ENCODE data around the gene EPN1. TPM values are rescaled to one million over a fixed set of nuclear protein-coding genes. Genes with fewer than 3 reads are reported as not detected.

EPN1 gene
- total and polyA plus RNA-seq, 2 donors = 23.4 to 106 TPM

DNA sequence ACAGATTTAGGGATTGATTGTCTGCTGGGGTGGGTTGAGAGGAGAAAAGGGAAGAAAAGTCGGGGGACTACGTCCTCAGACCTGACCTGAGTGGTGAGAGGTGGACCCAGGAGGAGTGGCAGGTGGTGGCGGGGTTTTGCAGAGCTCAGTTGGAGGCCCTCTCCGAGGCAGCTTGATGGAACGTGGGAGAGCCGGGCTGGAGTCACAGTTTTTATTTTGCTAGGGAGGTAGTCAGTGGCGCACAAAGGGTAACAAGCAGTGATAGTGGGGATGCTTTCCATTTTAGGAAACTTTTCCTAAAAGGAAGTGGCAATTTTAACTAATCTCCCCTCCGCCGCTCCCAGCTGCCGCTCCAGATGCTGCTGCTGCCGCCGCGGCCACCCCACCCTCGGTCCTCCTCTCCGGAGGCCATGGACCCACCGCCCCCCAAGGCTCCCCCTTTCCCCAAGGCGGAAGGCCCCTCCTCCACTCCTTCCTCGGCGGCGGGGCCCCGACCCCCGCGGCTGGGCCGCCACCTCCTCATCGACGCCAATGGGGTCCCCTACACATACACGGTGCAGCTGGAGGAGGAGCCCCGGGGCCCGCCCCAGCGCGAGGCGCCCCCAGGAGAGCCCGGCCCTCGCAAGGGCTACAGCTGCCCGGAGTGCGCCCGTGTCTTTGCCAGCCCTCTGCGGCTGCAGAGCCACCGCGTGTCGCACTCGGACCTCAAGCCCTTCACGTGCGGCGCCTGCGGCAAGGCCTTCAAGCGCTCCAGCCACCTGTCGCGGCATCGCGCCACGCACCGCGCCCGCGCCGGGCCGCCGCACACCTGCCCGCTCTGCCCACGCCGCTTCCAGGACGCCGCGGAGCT, 32.6 kb upstream of the EPN1 start:
- 1% methylated on average over 65 of the region's 65 CpGs for WGBS
- no peak for DNase-seq (ENCODE audit: extremely low spot score)
- Histone ChIP-seq H3K36me3 (ENCODE audit: insufficient read depth) (no peaks in the 10 kb centered on the region), H3K4me1 (ENCODE audit: insufficient read depth) (peaks cover 2% of the 10 kb centered on the region), H3K27ac (ENCODE audit: low read depth) (peak overlapping the region; percentile 77), H3K4me3 (ENCODE audit: low read depth, low read length) (peak overlapping the region; percentile 94)

- Histone ChIP-seq H3K27ac (ENCODE audit: low read depth) (peak within 1 kb of the TSS; percentile 87), H3K36me3 (ENCODE audit: insufficient read depth) (no peaks in the 10 kb centered on the region), H3K4me1 (ENCODE audit: insufficient read depth) (peaks cover 2% of the 10 kb centered on the region), H3K4me3 (ENCODE audit: low read depth, low read length) (peak within 1 kb of the TSS; percentile 94)
- WGBS = 2% methylated on average over 56 of the region's 56 CpGs
- no peak for DNase-seq (ENCODE audit: extremely low spot score)
Observed at GRCh38 chr19:55643003-55643886, 31.8 kb upstream of the EPN1 start, which contains the start of gene ZNF581. Gene ZNF581 (plus strand): TSS chr19:55643649. CDS start chr19:55644572, 923 bp downstream.

GRCh38 chr19:55643887-55644176, 31.2 kb upstream of the EPN1 start:
- peak overlapping the region; percentile 94 for H3K4me3 ChIP-seq (ENCODE audit: low read depth, low read length)
- H3K27ac ChIP-seq (ENCODE audit: low read depth) = peak overlapping the region; percentile 5
- WGBS = under 1% methylated on average over 15 of the region's 15 CpGs
- no peaks in the 10 kb centered on the region for H3K36me3 ChIP-seq (ENCODE audit: insufficient read depth)
- DNase-seq (ENCODE audit: extremely low spot score) = no peak
- peaks cover 2% of the 10 kb centered on the region for H3K4me1 ChIP-seq (ENCODE audit: insufficient read depth)

DNA sequence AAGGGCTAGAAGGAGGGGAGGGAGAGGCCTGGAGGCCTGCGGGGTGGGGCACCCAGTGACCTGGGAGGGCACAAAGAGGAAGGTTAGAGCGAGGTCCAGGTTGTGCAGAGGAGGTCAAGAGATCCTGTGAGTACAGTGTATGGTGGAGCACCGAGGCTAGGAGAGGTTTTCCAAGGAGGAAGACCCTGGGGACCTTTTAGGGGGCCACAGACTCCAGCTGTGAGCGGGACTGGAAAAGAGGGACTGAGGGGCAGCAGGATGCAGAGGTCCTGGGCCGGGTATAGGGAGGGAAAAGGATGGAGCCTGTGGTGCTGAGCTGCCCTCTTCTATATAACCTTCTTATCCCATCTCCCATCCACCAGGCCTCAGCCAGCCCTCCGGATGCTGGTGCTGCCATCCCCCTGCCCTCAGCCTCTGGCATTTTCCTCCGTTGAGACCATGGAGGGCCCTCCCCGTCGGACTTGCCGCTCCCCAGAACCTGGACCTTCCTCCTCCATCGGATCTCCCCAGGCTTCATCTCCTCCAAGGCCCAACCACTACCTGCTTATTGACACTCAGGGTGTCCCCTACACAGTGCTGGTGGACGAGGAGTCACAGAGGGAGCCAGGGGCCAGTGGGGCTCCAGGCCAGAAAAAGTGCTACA, 30.7 kb upstream of the EPN1 start:
- H3K4me3 ChIP-seq (ENCODE audit: low read depth, low read length) = peak overlapping the region; percentile 94
- 45% methylated on average over 12 of the region's 12 CpGs for WGBS
- H3K27ac ChIP-seq (ENCODE audit: low read depth) = no peak overlapping the region
- H3K36me3 ChIP-seq (ENCODE audit: insufficient read depth) = no peaks in the 10 kb centered on the region
- DNase-seq (ENCODE audit: extremely low spot score) = no peak
- peaks cover 2% of the 10 kb centered on the region for H3K4me1 ChIP-seq (ENCODE audit: insufficient read depth)

DNA sequence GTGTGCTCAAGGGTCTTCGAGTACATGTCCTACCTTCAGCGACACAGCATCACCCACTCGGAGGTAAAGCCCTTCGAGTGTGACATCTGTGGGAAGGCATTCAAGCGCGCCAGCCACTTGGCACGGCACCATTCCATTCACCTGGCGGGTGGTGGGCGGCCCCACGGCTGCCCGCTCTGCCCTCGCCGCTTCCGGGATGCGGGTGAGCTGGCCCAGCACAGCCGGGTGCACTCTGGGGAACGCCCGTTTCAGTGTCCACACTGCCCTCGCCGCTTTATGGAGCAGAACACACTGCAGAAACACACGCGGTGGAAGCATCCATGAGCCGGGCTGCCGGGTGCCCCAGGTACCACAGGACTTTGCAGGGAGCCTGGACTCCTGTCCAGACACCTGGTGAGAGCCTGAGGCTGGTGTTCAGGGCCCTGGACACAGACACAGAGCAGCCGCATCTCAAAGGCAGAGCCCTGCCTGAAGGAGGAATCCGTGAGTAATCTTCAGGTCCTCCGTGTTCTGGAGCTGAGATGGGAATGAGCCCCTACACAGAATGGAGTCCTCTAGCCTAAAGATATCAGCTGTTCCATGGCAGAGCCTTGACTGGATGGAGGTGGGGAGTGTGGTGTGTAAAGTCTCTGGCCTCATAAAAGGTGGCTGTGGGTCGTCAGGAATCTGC, 30.0 kb upstream of the EPN1 start:
- H3K4me3 ChIP-seq (ENCODE audit: low read depth, low read length) = no peak overlapping the region

GRCh38 chr19:55645512-55645881, 29.5 kb upstream of the EPN1 start:
- Histone ChIP-seq H3K27ac (ENCODE audit: low read depth) (no peak overlapping the region), H3K4me3 (ENCODE audit: low read depth, low read length) (no peak overlapping the region), H3K4me1 (ENCODE audit: insufficient read depth) (peaks cover 2% of the 10 kb centered on the region), H3K36me3 (ENCODE audit: insufficient read depth) (no peaks in the 10 kb centered on the region)
- no peak for DNase-seq (ENCODE audit: extremely low spot score)
- WGBS = 65% methylated on average over 5 of the region's 5 CpGs

More for the DNA sequence above, 30.0 kb upstream of the EPN1 start:
- peaks cover 2% of the 10 kb centered on the region for H3K4me1 ChIP-seq (ENCODE audit: insufficient read depth)
- H3K27ac ChIP-seq (ENCODE audit: low read depth) = no peak overlapping the region
- no peaks in the 10 kb centered on the region for H3K36me3 ChIP-seq (ENCODE audit: insufficient read depth)
- DNase-seq (ENCODE audit: extremely low spot score) = no peak
- WGBS = 89% methylated on average over 28 of the region's 28 CpGs

- DNase-seq (ENCODE audit: extremely low spot score) = no peak
- H3K4me3 ChIP-seq (ENCODE audit: low read depth, low read length) = peak overlapping the region; percentile 82
- H3K36me3 ChIP-seq (ENCODE audit: insufficient read depth) = no peaks in the 10 kb centered on the region
- WGBS = 42% methylated on average over 14 of the region's 14 CpGs
- peaks cover 2% of the 10 kb centered on the region for H3K4me1 ChIP-seq (ENCODE audit: insufficient read depth)
- H3K27ac ChIP-seq (ENCODE audit: low read depth) = peak overlapping the region; percentile 14
Observed at GRCh38 chr19:55646889-55647731, 27.9 kb upstream of the EPN1 start.

DNA sequence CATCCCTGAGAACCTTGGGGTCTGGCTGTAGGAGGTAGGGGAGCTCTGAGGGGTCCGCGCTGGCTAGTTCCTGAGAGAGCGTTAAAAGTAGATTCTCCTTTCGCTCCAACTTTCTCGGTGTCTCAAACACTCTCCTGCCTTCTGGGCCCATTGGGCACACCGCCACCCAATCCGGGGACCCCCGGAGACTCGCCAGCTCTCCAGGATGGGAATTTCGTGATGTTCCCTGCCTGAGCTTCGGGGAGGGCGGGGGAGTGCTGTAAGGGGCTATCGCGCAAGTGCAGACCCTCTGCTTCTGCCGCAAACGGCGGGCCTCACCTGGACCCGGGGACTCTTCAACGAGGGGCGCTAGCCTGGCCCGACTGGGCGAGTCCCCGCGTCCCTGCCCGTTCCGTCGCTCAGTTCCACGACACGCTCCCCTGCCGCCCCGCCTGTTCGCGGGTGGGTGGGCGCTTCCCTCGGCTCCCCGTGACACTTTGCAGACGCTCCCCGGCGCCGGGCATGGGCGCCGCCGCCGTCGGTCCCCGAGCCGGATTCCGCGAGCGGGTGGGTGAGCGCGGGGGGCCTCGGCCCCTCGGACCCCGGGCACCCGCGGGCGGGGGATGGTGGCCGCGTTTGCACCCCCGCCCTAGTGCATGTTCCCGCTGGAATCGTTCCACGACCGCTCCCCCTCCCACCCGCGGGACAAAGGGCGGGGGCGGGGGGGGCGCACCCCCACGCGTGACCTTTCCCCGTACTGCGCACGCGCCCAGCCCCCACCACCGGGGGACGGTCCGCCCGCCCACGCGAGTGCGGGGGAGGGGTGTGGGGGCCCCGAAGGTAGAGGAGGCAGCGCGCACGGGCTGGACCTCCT, 27.1 kb upstream of the EPN1 start, which contains the start of gene CCDC106:
CCDC106 (plus strand) TSS at position 481 of the 853 bp plus-strand sequence. CDS start 835 bp downstream, outside the sequence.
- H3K36me3 ChIP-seq (ENCODE audit: insufficient read depth) = no peaks in the 10 kb centered on the region
- H3K27ac ChIP-seq (ENCODE audit: low read depth) = peak within 1 kb of the TSS; percentile 14
- peaks cover 2% of the 10 kb centered on the region for H3K4me1 ChIP-seq (ENCODE audit: insufficient read depth)
- DNase-seq (ENCODE audit: extremely low spot score) = no peak
- peak within 1 kb of the TSS; percentile 82 for H3K4me3 ChIP-seq (ENCODE audit: low read depth, low read length)
- WGBS = 1% methylated on average over 87 of the region's 87 CpGs

DNA sequence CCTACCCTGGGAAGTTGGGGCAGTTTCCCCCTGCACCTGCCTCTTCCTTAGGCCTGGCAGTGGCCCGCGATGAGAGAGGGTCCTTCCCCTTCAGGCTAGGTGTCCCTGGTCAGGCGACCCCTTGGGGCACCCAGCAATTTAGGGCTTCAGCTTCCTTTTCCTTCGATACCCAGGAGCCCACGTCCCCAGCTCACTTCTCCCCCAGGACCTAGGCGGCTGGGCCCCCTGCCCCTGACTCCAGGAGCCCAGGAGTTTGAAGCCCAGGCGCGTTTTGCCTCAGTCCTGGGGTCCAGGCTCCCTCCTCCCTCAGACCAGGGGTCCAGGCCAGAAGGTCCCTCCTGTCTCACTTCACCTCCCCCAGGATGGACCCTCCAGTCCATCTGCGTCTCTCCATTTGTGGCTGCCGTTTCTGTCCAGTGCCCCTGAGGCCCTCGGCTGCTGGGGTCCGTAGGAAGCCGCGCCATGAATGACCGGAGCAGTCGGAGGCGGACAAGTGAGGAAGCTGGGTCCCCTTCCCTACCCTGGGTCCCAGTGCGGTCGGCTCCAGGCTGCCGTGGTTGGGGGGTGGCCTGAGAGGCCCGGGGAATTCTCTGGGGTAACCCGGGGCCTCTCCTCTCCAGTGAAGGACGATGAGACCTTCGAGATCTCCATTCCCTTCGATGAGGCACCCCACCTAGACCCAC, 26.3 kb upstream of the EPN1 start:
- Histone ChIP-seq H3K4me3 (ENCODE audit: low read depth, low read length) (peak overlapping the region; percentile 82), H3K36me3 (ENCODE audit: insufficient read depth) (no peaks in the 10 kb centered on the region), H3K27ac (ENCODE audit: low read depth) (no peak overlapping the region), H3K4me1 (ENCODE audit: insufficient read depth) (peaks cover 2% of the 10 kb centered on the region)
- 19% methylated on average over 25 of the region's 25 CpGs for WGBS
- DNase-seq (ENCODE audit: extremely low spot score) = no peak

DNA sequence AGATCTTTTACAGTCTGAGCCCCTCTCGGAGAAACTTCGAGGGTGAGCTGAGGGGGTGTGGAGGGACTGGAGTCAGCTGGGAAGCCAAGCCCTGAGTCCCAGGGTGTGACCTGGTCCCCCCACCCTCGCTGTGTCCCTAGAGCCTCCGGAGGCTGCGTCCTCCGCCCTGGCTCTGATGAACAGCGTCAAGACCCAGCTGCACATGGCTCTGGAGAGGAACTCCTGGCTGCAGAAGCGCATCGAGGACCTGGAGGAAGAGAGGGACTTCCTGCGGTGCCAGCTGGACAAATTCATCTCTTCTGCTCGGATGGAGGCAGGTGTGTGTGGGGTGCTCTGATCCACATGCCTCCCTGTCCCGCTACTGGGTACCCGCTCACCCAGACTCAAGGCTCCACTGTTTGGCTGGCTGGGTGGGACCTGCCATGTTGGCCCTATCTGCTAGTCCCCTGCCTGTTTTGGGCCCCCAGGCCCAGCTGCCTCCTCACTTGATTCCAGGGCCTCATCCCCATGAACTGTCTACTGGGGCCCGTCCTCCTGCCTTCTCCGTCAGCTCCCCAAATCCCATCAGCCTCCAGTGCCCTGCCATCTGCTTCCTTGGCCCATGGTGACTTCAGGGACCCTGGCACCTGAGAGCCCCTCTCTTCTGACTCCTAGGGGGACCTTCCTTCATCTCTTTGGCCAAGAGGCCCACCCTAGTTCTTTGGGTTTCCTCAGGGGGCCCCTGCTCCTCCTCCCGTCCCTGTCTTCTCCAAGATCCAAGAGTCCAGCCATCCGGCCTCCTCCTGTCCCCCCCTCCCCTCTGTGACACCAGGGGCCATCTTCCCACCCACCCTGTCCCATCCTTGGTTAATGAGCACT, 25.5 kb upstream of the EPN1 start:
- Histone ChIP-seq H3K27ac (ENCODE audit: low read depth) (no peak overlapping the region), H3K4me1 (ENCODE audit: insufficient read depth) (peaks cover under 1% of the 10 kb centered on the region), H3K4me3 (ENCODE audit: low read depth, low read length) (no peak overlapping the region), H3K36me3 (ENCODE audit: insufficient read depth) (no peaks in the 10 kb centered on the region)
- DNase-seq (ENCODE audit: extremely low spot score) = no peak
- WGBS = 81% methylated on average over 17 of the region's 17 CpGs

DNA sequence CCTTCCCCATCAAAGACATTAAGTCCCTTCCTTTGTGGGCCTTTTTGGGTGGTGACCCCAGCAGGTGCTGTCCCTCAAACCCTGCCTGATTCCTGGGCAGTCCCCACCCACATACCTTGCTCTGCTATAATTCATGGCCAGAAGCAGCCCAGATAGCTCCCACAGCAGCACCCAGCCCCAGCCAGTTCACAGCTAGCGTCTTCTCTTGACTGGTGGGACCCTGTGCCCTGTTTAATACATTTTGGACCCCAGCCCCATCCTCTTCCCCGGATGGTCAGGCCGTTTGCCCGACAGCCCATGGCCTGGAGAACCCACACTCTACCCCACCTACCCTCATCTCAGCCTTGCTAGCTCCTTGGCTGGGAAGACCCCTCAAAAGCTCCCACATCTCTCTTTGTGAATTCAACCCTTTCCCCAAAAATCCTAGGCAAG, 24.9 kb upstream of the EPN1 start:
- no peaks in the 10 kb centered on the region for H3K36me3 ChIP-seq (ENCODE audit: insufficient read depth)
- H3K4me1 ChIP-seq (ENCODE audit: insufficient read depth) = no peaks in the 10 kb centered on the region
- no peak overlapping the region for H3K27ac ChIP-seq (ENCODE audit: low read depth)
- DNase-seq (ENCODE audit: extremely low spot score) = no peak
- 92% methylated on average over 4 of the region's 4 CpGs for WGBS
- H3K4me3 ChIP-seq (ENCODE audit: low read depth, low read length) = no peak overlapping the region
